Activated naive CD4-positive, alpha-beta T cell treated with anti-CD3 and anti-CD28 coated beads, Interleukin-2, amount 50 U/mL, for 72 hours (primary cell): ENCODE measurements around the gene TBC1D12. TPM values are rescaled to one million over a fixed set of nuclear protein-coding genes. Genes with fewer than 3 reads are reported as not detected.

Source experiments
- ATAC-seq, 2 donors: fragments of 150-1000 bp; cut with Tn5 transposase; 2 replicates each; pipeline ENCODE4 v1.10.0; 2021; ENCODE audit warnings: mild to moderate bottlenecking in 2 of 2, moderate library complexity in 2 of 2
- DNase-seq, 2 donors: peaks; one replicate each; pipeline ENCODE4 v3.0.0; 2021 to 2022; ENCODE audit warnings: low spot score in 2 of 2
- H3K27ac Mint-ChIP-seq, 2 donors: one replicate each; pipeline ENCODE4 v1.8.0; 2022; ENCODE audit warnings: mild to moderate bottlenecking in 2 of 2, mixed read lengths in 2 of 2
- H3K36me3 Mint-ChIP-seq, 2 donors: one replicate each; pipeline ENCODE4 v1.8.0; 2022; ENCODE audit warnings: mixed read lengths in 2 of 2
- H3K9me3 Mint-ChIP-seq, 2 donors: one replicate each; pipeline ENCODE4 v1.8.0; 2022; ENCODE audit warnings: mixed read lengths in 2 of 2
- total RNA-seq, 2 donors: library from RNA; stranded (reverse); gene quantifications; one replicate each; pipeline ENCODE4 v1.2.3, GENCODE V29; 2022

Gene TBC1D12
- total RNA-seq, 2 donors from 2014 or later: 0.82 TPM; not detected in 1

GRCh38 chr10:94397549-94398370, 4.6 kb upstream of the TBC1D12 start:
- no peaks in the 10 kb centered on the region for H3K9me3 Mint-ChIP-seq
- H3K27ac Mint-ChIP-seq: no peak overlapping the region
- DNase-seq (no peak), ATAC-seq (no peak)
- H3K36me3 Mint-ChIP-seq: peaks cover 0 to 12% of the 10 kb centered on the region in 2 donors

- H3K36me3 Mint-ChIP-seq: peaks cover 0 to 12% of the 10 kb centered on the region in 2 donors
- no peak overlapping the region for H3K27ac Mint-ChIP-seq
- H3K9me3 Mint-ChIP-seq: no peaks in the 10 kb centered on the region
- ATAC-seq (no peak), DNase-seq (no peak)
These were observed 3.6 kb upstream of the TBC1D12 start for GRCh38 chr10:94398762-94399161.

GRCh38 chr10:94402843-94403379, 570 bp downstream of the TBC1D12 start:
- H3K36me3 Mint-ChIP-seq: peaks cover 0 to 12% of the 10 kb centered on the region in 2 donors
- H3K27ac Mint-ChIP-seq: no peak overlapping the region
- ATAC-seq (peak; percentile 40 to 50), DNase-seq (no peak)
- H3K9me3 Mint-ChIP-seq: no peaks in the 10 kb centered on the region

- Mint-ChIP-seq H3K27ac (no peak overlapping the region), H3K36me3 (peaks cover 0 to 12% of the 10 kb centered on the region in 2 donors), H3K9me3 (no peaks in the 10 kb centered on the region)
- ATAC-seq (peak; percentile 46 to 54), DNase-seq (peak in 1 of 2 donors; percentile 15)
These were observed 1.3 kb downstream of the TBC1D12 start for GRCh38 chr10:94403380-94404213.

GRCh38 chr10:94405406-94405805, 3.1 kb downstream of the TBC1D12 start:
- peaks cover 0 to 12% of the 10 kb centered on the region in 2 donors for H3K36me3 Mint-ChIP-seq
- H3K27ac Mint-ChIP-seq: no peak overlapping the region
- DNase-seq: no peak
- H3K9me3 Mint-ChIP-seq: no peaks in the 10 kb centered on the region
- no peak for ATAC-seq

- no peaks in the 10 kb centered on the region for H3K36me3 Mint-ChIP-seq
- ATAC-seq: no peak
- DNase-seq: no peak
- H3K27ac Mint-ChIP-seq: no peak overlapping the region
- no peaks in the 10 kb centered on the region for H3K9me3 Mint-ChIP-seq
These were observed 5.3 kb downstream of the TBC1D12 start for GRCh38 chr10:94407668-94408067.

GRCh38 chr10:94409021-94409657, 6.8 kb downstream of the TBC1D12 start:
- Mint-ChIP-seq H3K9me3 (no peaks in the 10 kb centered on the region), H3K27ac (no peak overlapping the region), H3K36me3 (no peaks in the 10 kb centered on the region)

GRCh38 chr10:94411304-94411703, 9.0 kb downstream of the TBC1D12 start:
- Mint-ChIP-seq H3K27ac (no peak overlapping the region), H3K36me3 (no peaks in the 10 kb centered on the region), H3K9me3 (no peaks in the 10 kb centered on the region)
- no peak for ATAC-seq
- no peak for DNase-seq

More at GRCh38 chr10:94409021-94409657, 6.8 kb downstream of the TBC1D12 start:
- DNase-seq: no peak
- no peak for ATAC-seq

- DNase-seq (no peak), ATAC-seq (no peak)
- no peak overlapping the region for H3K27ac Mint-ChIP-seq
- no peaks in the 10 kb centered on the region for H3K9me3 Mint-ChIP-seq
- H3K36me3 Mint-ChIP-seq: no peaks in the 10 kb centered on the region
These were observed 10.1 kb downstream of the TBC1D12 start for GRCh38 chr10:94412449-94412848.

GRCh38 chr10:94413361-94413760, 11.0 kb downstream of the TBC1D12 start:
- H3K36me3 Mint-ChIP-seq: no peaks in the 10 kb centered on the region
- H3K9me3 Mint-ChIP-seq: no peaks in the 10 kb centered on the region
- H3K27ac Mint-ChIP-seq: no peak overlapping the region
- ATAC-seq: no peak
- no peak for DNase-seq

- Mint-ChIP-seq H3K9me3 (no peaks in the 10 kb centered on the region), H3K27ac (no peak overlapping the region), H3K36me3 (no peaks in the 10 kb centered on the region)
- ATAC-seq (no peak), DNase-seq (no peak)
These were observed 14.6 kb downstream of the TBC1D12 start for GRCh38 chr10:94416896-94417295.

- no peak for ATAC-seq
These were observed 15.0 kb downstream of the TBC1D12 start for GRCh38 chr10:94417321-94417720.

GRCh38 chr10:94420516-94420915, 18.2 kb downstream of the TBC1D12 start:
- DNase-seq (no peak), ATAC-seq (no peak)
- Mint-ChIP-seq H3K36me3 (no peaks in the 10 kb centered on the region), H3K27ac (no peak overlapping the region), H3K9me3 (no peaks in the 10 kb centered on the region)

More at GRCh38 chr10:94417321-94417720, 15.0 kb downstream of the TBC1D12 start:
- H3K9me3 Mint-ChIP-seq: no peaks in the 10 kb centered on the region
- H3K27ac Mint-ChIP-seq: no peak overlapping the region
- no peaks in the 10 kb centered on the region for H3K36me3 Mint-ChIP-seq
- no peak for DNase-seq

GRCh38 chr10:94420998-94421528, 18.7 kb downstream of the TBC1D12 start:
- no peaks in the 10 kb centered on the region for H3K36me3 Mint-ChIP-seq

GRCh38 chr10:94423627-94424026, 21.3 kb downstream of the TBC1D12 start:
- Mint-ChIP-seq H3K9me3 (peaks cover 0 to 4% of the 10 kb centered on the region in 2 donors), H3K36me3 (no peaks in the 10 kb centered on the region), H3K27ac (no peak overlapping the region)
- no peak for ATAC-seq
- no peak for DNase-seq

More at GRCh38 chr10:94420998-94421528, 18.7 kb downstream of the TBC1D12 start:
- DNase-seq (no peak), ATAC-seq (no peak)
- Mint-ChIP-seq H3K9me3 (no peaks in the 10 kb centered on the region), H3K27ac (no peak overlapping the region)

- H3K27ac Mint-ChIP-seq: no peak overlapping the region
These were observed 22.5 kb downstream of the TBC1D12 start for GRCh38 chr10:94424714-94425337.

More at GRCh38 chr10:94424714-94425337, 22.5 kb downstream of the TBC1D12 start:
- no peak for DNase-seq
- peaks cover 0 to 4% of the 10 kb centered on the region in 2 donors for H3K9me3 Mint-ChIP-seq
- no peak for ATAC-seq
- H3K36me3 Mint-ChIP-seq: no peaks in the 10 kb centered on the region
